A673 (cell line): ENCODE results near the gene RALBP1. TPM values are rescaled to one million over a fixed set of nuclear protein-coding genes. Genes with fewer than 3 reads are reported as not detected.

Experiments
- BruUV-seq: library from RNA; stranded (reverse); fragments of 400-500 nt; replicated peaks from 2 replicates; lab custom pipeline; 2021; lab: Mats Ljungman, UMichigan
- CTCF ChIA-PET: fragments of 300-600 bp; sonication (Branson Sonifier 250); formaldehyde crosslinking; loops from one replicate; lab custom pipeline; 2022; ENCODE audit warnings: antibody characterized with exemption; lab: Charles Lee
- POLR2A ChIA-PET: fragments of 300-600 bp; sonication (Branson Sonifier 250); formaldehyde crosslinking; loops from one replicate; lab custom pipeline; 2022; ENCODE audit warnings: antibody characterized with exemption; ENCODE audit not compliant: low non-redundant PET; lab: Charles Lee
- DNase-seq: peaks from one replicate; pipeline ENCODE4 v3.0.0-alpha.2; 2015; ENCODE audit warnings: low spot score
- H3K27ac ChIP-seq: fragments of 200-600 bp; sonication (generic); 2 replicates; pipeline ENCODE4 v1.5.1; 2016; ENCODE audit warnings: mixed run types, low read depth, mild to moderate bottlenecking, mixed read lengths, antibody characterized with exemption, low read length; ENCODE audit not compliant: poor library complexity, severe bottlenecking
- H3K27me3 ChIP-seq: fragments of 200-600 bp; sonication (generic); replicated peaks from 2 replicates; pipeline ENCODE4 v1.6.1; 2017; ENCODE audit warnings: mixed run types, low read depth, mild to moderate bottlenecking, mixed read lengths, antibody characterized with exemption, low read length; ENCODE audit not compliant: insufficient read depth, poor library complexity
- H3K36me3 ChIP-seq: fragments of 200-600 bp; sonication (generic); 2 replicates; pipeline ENCODE4 v1.6.1; 2016; ENCODE audit warnings: mixed run types, mild to moderate bottlenecking, mixed read lengths, antibody characterized with exemption, low read length; ENCODE audit not compliant: insufficient read depth, poor library complexity, severe bottlenecking
- H3K4me1 ChIP-seq: fragments of 200-600 bp; sonication (generic); 2 replicates; pipeline ENCODE4 v1.6.1; 2017; ENCODE audit warnings: mixed run types, mild to moderate bottlenecking, mixed read lengths, antibody characterized with exemption, low read length; ENCODE audit not compliant: insufficient read depth, poor library complexity, severe bottlenecking
- H3K4me3 ChIP-seq: fragments of 200-600 bp; sonication (generic); 2 replicates; pipeline ENCODE4 v1.5.1; 2016; ENCODE audit warnings: low read depth, mixed run types, mild to moderate bottlenecking, mixed read lengths, low read length; ENCODE audit not compliant: poor library complexity, severe bottlenecking
- H3K9me3 ChIP-seq: fragments of 200-600 bp; sonication (generic); 2 replicates; pipeline ENCODE4 v1.6.1; 2016; ENCODE audit warnings: mixed run types, low read depth, mild to moderate bottlenecking, mixed read lengths, antibody characterized with exemption, low read length; ENCODE audit not compliant: poor library complexity, severe bottlenecking
- CTCF ChIP-seq: fragments of 300-800, 200-600 bp; sonication (generic); conservative IDR thresholded peaks from 2 replicates; pipeline ENCODE4 v1.5.1; 2017; ENCODE audit warnings: low read depth, mild to moderate bottlenecking, antibody characterized with exemption, low read length, moderate library complexity, mixed read lengths
- EZH2 ChIP-seq: fragments of 200-600 bp; sonication (generic); IDR thresholded peaks from 2 replicates; pipeline ENCODE4 v1.6.1; 2017; ENCODE audit warnings: borderline replicate concordance, low read depth, mild to moderate bottlenecking, mixed read lengths, antibody characterized with exemption, low read length; ENCODE audit not compliant: poor library complexity, severe bottlenecking
- intact Hi-C: fragments of 100-400 bp; cut with micrococcal nuclease; formaldehyde crosslinking; loops from one replicate; pipeline ENCODE4 v1.10.0; 2022; ENCODE audit not compliant: unreplicated experiment
- total RNA-seq: library from RNA; stranded (reverse); gene quantifications from 2 replicates; pipeline ENCODE4 v1.2.3, GENCODE V29; 2021

The RALBP1 gene
- total RNA-seq, 1 experiment from 2014 or later = 53.5 TPM

DNA sequence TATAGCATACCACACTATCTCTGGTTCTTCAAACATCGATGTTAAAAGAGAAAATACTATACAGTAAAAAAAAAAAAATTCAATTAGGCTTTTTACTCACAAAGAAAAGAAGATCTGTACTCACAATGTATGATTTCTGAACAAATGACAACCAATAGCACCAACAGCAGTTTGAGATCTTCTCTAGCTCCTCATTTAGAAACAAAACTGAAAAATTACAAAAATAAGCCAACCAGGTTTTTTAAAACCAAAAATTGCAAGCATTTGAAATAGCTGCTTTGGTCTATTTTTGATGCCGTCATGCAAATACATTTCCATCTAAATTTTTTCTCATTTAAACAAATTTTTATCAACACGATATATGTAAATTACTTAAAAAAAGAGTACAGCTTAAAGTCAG lies 34.3 kb upstream of the RALBP1 start:
- no peak for TF ChIP-seq EZH2
- no peak for TF ChIP-seq CTCF
- Histone ChIP-seq H3K36me3 (no peaks in the 10 kb centered on the region), H3K4me3 (no peak overlapping the region), H3K4me1 (peaks cover 3% of the 10 kb centered on the region), H3K27ac (no peak overlapping the region), H3K9me3 (no peaks in the 10 kb centered on the region), H3K27me3 (no peaks in the 10 kb centered on the region)
- POLR2A ChIA-PET = no interaction called here
- CTCF ChIA-PET = no interaction called here
- no TSS peak for BruUV-seq
- DNase-seq = no peak
- intact Hi-C loops = no loop called here

DNA sequence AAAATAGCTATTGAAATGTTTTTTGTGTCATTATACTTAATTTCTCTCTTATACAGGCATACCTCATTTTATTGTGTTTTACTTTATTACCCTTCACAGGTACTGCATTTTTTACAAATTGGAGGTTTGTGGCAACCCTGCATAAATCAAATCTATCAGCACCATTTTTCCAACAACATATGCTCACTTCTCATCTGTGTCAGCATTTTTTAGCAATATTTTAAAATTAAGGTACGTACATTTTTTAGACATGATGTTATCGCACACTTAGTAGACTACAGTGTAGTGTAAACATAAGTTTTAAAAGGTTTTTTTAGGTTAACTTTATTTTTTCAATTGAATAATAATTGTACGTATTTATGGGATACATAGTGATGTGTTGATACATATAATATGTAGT lies 30.8 kb upstream of the RALBP1 start:
- H3K27me3 ChIP-seq = no peaks in the 10 kb centered on the region
- no peak for DNase-seq
- H3K9me3 ChIP-seq = peaks cover 8% of the 10 kb centered on the region
- TF ChIP-seq CTCF (no peak), EZH2 (no peak)
- intact Hi-C loops = no loop called here
- no peaks in the 10 kb centered on the region for H3K36me3 ChIP-seq
- BruUV-seq = no TSS peak
- no peak overlapping the region for H3K27ac ChIP-seq
- no peaks in the 10 kb centered on the region for H3K4me1 ChIP-seq
- ChIA-PET CTCF (no interaction called here), POLR2A (no interaction called here)
- no peak overlapping the region for H3K4me3 ChIP-seq

- no peak overlapping the region for H3K4me3 ChIP-seq
- ChIA-PET POLR2A (no interaction called here), CTCF (no interaction called here)
- BruUV-seq = no TSS peak
- no peaks in the 10 kb centered on the region for H3K27me3 ChIP-seq
- intact Hi-C loops = no loop called here
- peaks cover 8% of the 10 kb centered on the region for H3K9me3 ChIP-seq
- TF ChIP-seq EZH2 = no peak
- no peak for TF ChIP-seq CTCF
- no peak for DNase-seq
- no peaks in the 10 kb centered on the region for H3K4me1 ChIP-seq
- no peak overlapping the region for H3K27ac ChIP-seq
- H3K36me3 ChIP-seq = no peaks in the 10 kb centered on the region
Observed at GRCh38 chr18:9446839-9447238, 28.5 kb upstream of the RALBP1 start.
